ENCODE data around the gene SUPT4H1.

The SUPT4H1 gene

DNA sequence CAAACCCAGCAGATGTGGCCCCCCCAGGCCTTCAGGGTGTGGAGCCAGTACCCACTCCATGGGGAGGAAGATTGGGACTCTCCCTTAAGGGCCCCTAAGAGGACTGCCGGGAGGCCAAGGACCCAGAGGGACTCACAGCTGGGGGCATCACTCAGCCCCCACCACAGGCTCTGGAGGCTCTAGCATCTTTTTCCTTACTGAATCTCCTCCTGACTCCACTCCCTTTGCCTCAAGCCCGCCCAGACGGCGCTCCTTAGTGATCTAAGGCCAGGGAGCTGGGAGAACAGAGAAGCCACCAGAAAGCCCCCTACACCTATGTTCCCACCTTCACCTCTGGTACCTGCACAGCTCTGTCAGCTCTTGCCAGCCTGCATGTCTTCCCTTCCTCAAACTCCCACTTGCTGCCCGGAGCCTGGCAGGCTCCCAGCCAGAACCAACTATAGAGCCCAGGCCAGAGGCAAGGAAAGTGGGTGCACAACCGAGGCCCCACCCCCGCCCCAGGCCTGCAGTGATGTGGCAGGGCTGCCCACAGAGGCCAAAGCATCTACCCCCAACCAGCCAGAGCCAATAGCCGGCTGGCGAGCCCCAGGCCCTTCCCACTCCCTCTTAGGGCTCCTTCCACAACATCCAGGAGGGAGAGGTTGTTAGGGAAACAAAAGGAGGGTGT is 48.9 kb downstream of the SUPT4H1 start:
- no peak for DNase-seq

DNA sequence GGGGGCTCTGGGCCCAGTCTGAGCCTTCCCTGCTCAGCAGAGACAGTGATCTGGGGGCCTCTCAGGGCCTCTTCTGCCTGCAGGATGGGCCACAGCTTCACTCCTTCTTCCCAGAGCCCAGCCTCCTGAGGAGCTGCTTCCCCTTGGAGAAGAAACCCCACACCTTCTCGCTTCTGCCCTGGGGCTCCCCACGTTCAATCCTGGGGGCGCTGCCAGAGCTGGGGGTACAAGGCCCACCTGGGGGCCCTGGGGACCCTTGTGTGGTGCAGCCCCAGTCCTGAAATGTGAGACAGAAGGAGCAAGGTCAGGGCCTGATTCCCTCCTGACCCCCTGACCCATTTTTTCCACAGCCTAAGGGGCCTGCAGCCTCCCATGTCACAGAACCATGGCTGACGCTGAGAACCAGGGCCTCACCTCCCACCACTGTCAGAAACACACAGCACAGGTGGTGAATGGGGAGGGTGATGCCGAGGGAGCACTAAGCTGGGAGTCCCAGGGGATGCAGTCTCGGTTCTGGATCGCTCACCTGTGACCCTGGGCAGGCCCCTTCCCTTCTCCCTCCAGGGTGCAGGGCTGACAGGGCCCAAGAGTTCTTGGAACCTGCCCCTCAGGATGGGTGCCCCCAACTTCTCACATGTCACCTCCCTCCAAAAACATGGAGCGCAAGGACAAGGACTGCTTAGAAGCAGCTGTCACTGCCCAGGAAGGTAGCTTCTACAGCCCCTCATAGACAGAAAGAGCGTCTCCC is 49.7 kb downstream of the SUPT4H1 start:
- DNase-seq: no peak

DNA sequence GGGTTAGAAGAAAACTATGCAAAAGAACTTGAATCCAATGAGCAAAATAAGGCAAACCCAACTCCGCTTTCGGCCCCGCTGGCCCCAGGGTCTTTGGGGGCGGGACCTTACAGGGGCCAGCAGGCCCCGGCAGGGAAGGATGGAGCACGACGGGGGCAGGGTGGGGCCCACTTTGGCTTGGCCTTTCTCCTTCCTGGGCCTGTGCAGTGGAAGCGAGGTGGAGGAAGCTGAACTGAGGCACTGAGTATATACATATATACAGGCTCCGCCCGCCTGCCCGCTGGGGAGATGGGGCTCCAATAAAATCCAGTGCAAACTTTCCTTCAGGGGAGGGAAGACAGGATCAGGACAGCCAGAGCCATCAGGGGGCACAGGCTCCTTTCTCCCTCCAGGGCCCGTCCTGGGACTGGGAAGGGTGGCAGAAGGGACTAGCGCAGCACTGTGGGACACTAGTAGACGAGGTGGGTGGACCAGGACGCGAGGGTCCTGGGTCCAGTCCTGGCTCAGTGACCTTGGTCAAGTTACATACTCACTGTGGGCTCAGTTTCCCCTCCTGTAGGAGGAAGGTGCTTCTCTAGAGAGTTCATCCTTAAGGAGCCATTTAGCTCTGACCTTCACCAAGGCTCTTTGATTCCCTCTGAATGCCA is 50.4 kb downstream of the SUPT4H1 start:
- DNase-seq: no peak

DNA sequence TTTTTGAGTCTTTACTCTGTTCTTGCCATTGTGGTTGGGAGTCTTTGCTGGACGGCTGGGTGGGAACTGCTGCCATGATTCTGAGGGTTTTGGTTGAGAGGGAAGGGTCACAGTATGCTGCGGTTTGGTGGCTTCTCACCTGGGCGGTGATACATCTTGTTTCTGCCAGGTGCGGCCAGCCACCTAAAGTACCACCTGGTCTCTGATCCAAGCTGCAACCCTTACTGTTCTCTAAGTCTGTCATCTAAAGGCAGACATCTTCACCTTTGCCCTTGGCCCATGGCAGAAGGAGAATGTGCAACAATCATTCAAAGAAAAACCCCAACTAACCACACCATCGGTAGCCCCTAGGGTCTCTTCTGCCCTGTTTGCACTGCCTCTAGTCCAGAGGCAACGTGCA is 51.7 kb downstream of the SUPT4H1 start:
- no peak for DNase-seq
